ENCODE measurements around the gene LRMDA. TPM values are rescaled to one million over a fixed set of nuclear protein-coding genes. Genes with fewer than 3 reads are reported as not detected.

The LRMDA gene
- total RNA-seq, 4 donors from 2014 or later, result 9.8 to 18.6 (median 15.8) TPM

GRCh38 chr10:76205361-76205760 is 773.9 kb downstream of the LRMDA start:
- no peak for DNase-seq (ENCODE audit: low spot score in 2 of 2)
- Histone ChIP-seq H3K4me1 (no peaks in the 10 kb centered on the region), H3K36me3 (no peaks in the 10 kb centered on the region), H3K27ac (no peak overlapping the region), H3K9me3 (no peaks in the 10 kb centered on the region), H3K27me3 (no peaks in the 10 kb centered on the region), H3K4me3 (no peak overlapping the region)
- 52 to 64% methylated on average over 2 of the region's 2 CpGs for WGBS, 2 donors
- no peak for TF ChIP-seq POLR2A (IDR thresholded peaks at IDR 0.05)
- TF ChIP-seq, protein P1, sequence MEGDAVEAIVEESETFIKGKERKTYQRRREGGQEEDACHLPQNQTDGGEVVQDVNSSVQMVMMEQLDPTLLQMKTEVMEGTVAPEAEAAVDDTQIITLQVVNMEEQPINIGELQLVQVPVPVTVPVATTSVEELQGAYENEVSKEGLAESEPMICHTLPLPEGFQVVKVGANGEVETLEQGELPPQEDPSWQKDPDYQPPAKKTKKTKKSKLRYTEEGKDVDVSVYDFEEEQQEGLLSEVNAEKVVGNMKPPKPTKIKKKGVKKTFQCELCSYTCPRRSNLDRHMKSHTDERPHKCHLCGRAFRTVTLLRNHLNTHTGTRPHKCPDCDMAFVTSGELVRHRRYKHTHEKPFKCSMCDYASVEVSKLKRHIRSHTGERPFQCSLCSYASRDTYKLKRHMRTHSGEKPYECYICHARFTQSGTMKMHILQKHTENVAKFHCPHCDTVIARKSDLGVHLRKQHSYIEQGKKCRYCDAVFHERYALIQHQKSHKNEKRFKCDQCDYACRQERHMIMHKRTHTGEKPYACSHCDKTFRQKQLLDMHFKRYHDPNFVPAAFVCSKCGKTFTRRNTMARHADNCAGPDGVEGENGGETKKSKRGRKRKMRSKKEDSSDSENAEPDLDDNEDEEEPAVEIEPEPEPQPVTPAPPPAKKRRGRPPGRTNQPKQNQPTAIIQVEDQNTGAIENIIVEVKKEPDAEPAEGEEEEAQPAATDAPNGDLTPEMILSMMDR (IDR thresholded peaks at IDR 0.05), result no peak
- TF ChIP-seq EP300 (IDR thresholded peaks at IDR 0.05), result no peak

DNA sequence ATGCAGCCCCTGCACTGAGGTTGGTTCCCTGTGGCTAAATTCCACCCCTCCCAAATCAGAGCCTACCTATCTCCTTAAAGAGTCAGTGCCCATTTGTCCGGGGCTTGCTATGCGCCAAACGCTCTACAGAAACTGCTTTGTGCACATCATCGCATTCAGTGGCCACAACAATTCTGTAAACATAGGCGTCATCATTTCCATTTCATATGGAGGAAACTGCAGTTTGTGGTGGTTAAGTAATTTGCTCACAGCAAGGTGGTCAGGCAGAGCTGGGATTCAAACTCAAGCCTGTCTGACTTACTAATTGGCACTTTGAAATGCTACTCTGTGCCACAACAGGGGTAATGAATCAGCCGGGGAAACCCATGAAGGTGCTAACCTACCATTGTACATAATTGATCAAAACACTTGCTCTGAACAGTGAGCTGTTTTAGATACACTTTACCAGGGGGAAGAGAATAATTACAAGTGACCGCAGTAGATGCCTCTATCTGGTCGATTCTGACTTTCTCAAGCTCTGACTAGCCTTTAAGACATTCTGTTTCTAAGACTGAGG is 775.5 kb downstream of the LRMDA start:
- Histone ChIP-seq H3K4me1 (no peaks in the 10 kb centered on the region), H3K27me3 (no peaks in the 10 kb centered on the region), H3K4me3 (no peak overlapping the region), H3K9me3 (no peaks in the 10 kb centered on the region), H3K36me3 (no peaks in the 10 kb centered on the region), H3K27ac (no peak overlapping the region)
- TF ChIP-seq, protein P1 (IDR thresholded peaks at IDR 0.05), result no peak
- TF ChIP-seq EP300 (IDR thresholded peaks at IDR 0.05) (no peak), POLR2A (IDR thresholded peaks at IDR 0.05) (no peak)
- no peak for DNase-seq (ENCODE audit: low spot score in 2 of 2)
- WGBS, 2 donors, result 87 to 91% methylated on average over 8 of the region's 8 CpGs

- Histone ChIP-seq H3K4me3 (no peak overlapping the region), H3K36me3 (no peaks in the 10 kb centered on the region), H3K27me3 (no peaks in the 10 kb centered on the region), H3K4me1 (no peaks in the 10 kb centered on the region), H3K27ac (no peak overlapping the region), H3K9me3 (no peaks in the 10 kb centered on the region)
- no peak for DNase-seq (ENCODE audit: low spot score in 2 of 2)
- TF ChIP-seq EP300 (IDR thresholded peaks at IDR 0.05) (no peak), POLR2A (IDR thresholded peaks at IDR 0.05) (no peak)
- TF ChIP-seq, protein P1 (IDR thresholded peaks at IDR 0.05), result no peak
- WGBS, 2 donors, result 82% methylated on average over 5 of the region's 5 CpGs
These were observed 777.7 kb downstream of the LRMDA start for GRCh38 chr10:76209135-76209534.

- no peaks in the 10 kb centered on the region for H3K9me3 ChIP-seq
- TF ChIP-seq POLR2A (IDR thresholded peaks at IDR 0.05) (no peak), EP300 (IDR thresholded peaks at IDR 0.05) (no peak)
- TF ChIP-seq, protein P1 (IDR thresholded peaks at IDR 0.05), result no peak
- H3K36me3 ChIP-seq, result no peaks in the 10 kb centered on the region
- WGBS, 2 donors, result 65 to 68% methylated on average over 3 of the region's 3 CpGs
- no peak for DNase-seq (ENCODE audit: low spot score in 2 of 2)
- H3K27me3 ChIP-seq, result no peaks in the 10 kb centered on the region
- no peaks in the 10 kb centered on the region for H3K4me1 ChIP-seq
- no peak overlapping the region for H3K27ac ChIP-seq
- no peak overlapping the region for H3K4me3 ChIP-seq
These were observed 778.8 kb downstream of the LRMDA start for GRCh38 chr10:76210211-76210610.

DNA sequence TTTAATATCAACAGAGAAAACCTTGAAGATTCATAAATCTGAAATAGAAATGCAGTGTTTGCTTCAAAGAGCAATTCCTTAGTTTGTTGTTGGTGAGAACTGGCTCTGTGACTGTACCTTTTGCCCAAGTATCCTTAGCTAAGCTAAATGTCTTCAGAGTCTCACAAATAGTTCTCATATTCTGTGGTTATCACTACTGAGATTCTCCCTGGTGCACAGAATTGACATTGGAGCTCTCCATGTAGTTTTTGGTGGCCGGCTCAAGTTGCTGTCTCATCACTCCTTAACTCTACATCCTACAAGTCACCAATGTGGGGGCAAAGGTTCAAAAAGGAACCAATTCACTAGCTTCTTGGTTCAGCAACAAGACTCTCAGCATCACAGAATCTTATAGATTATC is 780.3 kb downstream of the LRMDA start:
- Histone ChIP-seq H3K27me3 (no peaks in the 10 kb centered on the region), H3K36me3 (no peaks in the 10 kb centered on the region), H3K9me3 (no peaks in the 10 kb centered on the region), H3K4me3 (no peak overlapping the region), H3K27ac (no peak overlapping the region), H3K4me1 (no peaks in the 10 kb centered on the region)
- WGBS, 2 donors, result 80 to 88% methylated on average over 1 of the region's 1 CpG
- DNase-seq (ENCODE audit: low spot score in 2 of 2), result no peak
- no peak for TF ChIP-seq EP300 (IDR thresholded peaks at IDR 0.05)
- TF ChIP-seq, protein P1 (IDR thresholded peaks at IDR 0.05), result no peak
- no peak for TF ChIP-seq POLR2A (IDR thresholded peaks at IDR 0.05)

All from tibial nerve (tissue), 4 donors.